GM18858 (cell line): ENCODE results near the gene CLCN7.

ENCODE experiments used
- ATAC-seq: cut with Tn5 transposase; IDR thresholded peaks from one replicate; pipeline ENCODE4 v1.9.1; 2021; ENCODE audit not compliant: unreplicated experiment

The CLCN7 gene

DNA sequence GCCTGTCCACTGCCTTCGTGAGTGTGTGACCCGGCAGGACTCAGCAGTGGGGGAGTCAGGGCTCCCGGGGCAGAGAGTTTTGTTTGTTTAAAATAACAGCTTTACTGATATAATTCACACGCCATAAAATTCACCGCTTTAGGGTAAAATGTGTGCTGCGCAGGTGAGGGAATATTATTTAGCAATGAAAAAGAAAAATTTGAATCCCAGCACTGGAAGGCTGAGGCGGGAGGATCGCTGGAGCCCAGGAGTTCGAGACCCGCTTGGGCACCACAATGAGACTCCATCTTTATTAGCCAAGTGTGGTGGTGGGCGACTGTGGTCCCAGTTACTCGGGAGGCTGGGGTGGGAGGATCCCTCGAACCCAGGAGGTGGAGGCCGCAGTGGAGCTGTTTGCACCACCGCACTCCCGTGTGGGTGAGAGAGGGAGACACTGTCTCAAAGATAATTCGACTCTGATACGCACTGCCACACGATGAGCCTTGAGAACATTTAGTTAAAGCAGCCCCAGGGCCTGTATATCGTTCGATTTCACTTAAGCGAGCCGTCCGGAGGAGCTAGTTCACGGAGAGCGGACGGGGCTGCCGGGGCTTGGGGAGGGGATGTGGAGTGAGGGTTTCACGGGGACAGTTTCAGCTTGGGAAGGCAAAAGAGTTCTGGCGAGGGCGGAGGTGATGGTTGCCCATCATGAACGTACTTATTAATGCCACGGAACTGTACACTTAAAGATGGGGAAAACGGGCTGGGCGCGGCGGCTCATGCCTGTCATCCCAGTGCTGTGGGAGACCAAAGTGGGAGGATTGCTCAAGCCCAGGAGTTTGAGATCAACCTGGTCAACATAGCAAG is 28.5 kb upstream of the CLCN7 start:
- ATAC-seq = no peak

GRCh38 chr16:1502092-1503004 is 27.5 kb upstream of the CLCN7 start:
- no peak for ATAC-seq

GRCh38 chr16:1501630-1502029 is 26.8 kb upstream of the CLCN7 start:
- no peak for ATAC-seq

DNA sequence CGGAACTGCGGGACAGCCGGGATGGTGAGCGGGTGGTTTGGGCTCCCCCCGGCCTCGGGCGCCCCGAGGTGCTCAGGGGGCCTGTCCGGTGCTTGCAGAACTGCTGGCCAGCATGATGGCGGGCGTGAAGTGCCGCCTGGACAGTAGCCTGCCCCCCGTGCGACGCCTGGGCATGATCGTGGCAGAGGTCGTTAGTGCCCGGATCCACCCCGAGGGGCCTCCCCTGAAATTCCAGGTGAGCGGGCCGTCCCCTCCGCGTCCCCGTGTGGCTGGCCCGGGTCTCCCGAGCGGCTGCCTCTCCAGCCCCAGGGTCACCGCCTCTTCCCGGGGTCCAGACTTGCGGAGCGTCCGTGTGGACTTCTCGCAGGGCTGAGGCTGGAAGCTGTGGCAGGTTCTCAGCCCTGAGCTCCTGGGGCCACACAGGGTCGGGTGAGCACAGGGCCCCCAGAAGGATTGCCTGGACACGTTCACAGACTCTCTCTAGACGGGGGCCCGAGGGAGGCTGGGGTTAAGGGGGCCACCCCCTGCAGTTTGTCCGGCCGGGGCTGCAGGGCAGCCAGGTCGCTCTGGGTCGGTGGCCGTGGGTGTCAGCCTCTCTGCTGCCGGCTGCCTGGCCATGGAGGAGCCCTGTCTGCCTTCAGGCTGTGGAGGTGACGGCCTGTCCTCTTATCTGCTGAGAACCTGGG is 25.8 kb upstream of the CLCN7 start:
- ATAC-seq = no peak

DNA sequence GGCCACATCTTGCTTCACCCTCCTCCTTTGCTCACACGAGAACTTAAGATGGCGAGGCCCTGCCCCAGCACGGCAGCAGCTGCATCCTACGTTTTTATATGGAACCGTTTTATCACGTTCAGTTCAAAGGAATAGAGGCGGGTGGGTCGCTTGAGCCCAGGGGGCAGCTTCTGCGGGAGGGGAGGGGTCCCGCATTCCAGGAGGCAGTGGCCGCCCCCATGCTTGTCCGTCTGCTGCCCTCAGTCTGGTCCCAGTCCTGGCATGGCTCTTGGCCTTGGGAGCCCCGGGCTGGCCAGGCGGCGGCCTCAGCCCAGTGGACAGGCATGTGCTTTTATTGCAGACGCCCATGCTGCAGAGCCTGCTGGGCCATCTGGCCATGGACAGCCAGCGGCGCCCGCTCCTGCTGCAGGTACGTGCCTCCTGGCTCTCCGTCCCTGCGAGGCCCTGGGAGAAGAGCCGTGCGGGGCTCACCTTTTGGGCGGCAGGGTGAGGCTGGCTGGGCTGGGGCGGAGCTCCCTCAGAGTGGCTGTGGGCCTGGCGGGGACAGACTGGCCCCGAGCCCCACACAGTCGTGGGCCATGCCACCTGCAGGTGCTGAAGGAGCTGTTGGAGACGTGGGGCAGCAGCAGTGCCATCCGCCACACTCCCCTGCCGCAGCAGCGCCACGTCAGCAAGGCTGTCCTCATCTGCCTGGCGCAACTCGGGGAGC is 25.1 kb upstream of the CLCN7 start:
- no peak for ATAC-seq

GRCh38 chr16:1498899-1499676 is 24.3 kb upstream of the CLCN7 start:
- ATAC-seq = no peak

GRCh38 chr16:1497014-1497598 is 22.3 kb upstream of the CLCN7 start:
- ATAC-seq = no peak

- no peak for ATAC-seq
Measured at GRCh38 chr16:1496464-1496863, 21.6 kb upstream of the CLCN7 start.

- ATAC-seq = no peak
Measured at GRCh38 chr16:1495889-1496262, 21.0 kb upstream of the CLCN7 start.

- no peak for ATAC-seq
Measured at GRCh38 chr16:1495211-1495888, 20.5 kb upstream of the CLCN7 start.

DNA sequence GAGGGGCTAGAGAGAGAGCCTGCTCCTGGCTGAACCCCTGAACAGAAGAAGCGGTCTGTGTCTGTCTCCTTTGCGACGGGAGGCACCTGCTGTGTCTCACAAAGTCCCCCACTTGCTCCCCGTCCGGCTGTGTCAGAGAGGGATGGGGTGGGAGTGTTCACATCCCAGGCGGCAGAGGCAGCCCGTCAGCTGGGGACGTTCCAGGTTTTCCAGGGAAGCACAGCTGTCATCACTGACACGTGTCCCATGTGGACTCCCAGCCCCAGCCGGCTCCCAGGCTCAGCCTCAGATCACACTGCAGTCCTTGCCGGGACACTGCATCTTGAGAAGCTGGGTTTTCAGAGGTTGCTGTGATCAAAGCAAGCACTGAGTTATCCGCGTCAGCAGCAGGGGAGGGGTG is 19.9 kb upstream of the CLCN7 start:
- ATAC-seq = no peak

- ATAC-seq = no peak
Measured at GRCh38 chr16:1494129-1494640, 19.4 kb upstream of the CLCN7 start.

DNA sequence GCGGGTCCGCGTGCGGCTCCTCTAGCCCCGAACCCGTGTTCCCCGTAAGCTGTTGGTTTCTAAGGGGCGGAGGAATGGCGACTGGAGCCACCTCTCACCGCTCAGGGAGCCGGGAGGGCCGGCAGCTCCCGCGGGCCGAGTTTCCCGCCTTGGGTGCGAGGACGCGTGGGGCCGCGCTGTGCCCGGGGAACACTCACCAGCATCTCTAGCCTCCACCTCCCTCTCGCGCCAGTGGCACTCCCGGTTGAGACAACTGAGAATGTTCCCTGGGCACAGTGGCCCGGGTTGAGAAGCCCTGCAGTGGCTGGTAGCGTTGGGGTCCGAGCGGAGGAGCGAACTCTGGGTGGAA is 18.9 kb upstream of the CLCN7 start:
- no peak for ATAC-seq

GRCh38 chr16:1492923-1493745 is 18.3 kb upstream of the CLCN7 start, which contains the start of gene TELO2:
TSS of gene TELO2 (plus strand) at chr16:1493360. CDS start at chr16:1494282, 922 bp downstream.
- ATAC-seq = no peak

- ATAC-seq = no peak
Measured at GRCh38 chr16:1492082-1492922, 17.5 kb upstream of the CLCN7 start.

DNA sequence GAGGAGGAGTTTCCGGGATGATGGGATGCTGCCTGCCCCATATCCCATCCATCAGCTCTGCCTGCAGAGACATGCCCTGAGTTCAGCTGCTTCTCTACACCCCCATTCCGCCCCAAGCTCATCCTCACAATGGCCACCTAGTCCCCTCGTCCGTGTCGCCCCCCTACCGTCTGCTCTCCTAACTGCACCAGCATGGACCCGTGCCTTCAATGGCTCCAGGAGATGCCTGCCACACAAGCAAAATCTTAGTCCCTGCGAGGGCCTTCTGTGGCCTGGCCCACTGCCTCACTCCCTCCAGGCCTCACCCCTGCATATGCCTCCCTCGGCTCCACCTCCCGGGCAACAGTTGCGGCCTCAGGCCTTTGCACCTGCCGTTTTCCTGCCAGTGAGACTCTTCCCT is 16.5 kb upstream of the CLCN7 start:
- ATAC-seq = no peak

DNA sequence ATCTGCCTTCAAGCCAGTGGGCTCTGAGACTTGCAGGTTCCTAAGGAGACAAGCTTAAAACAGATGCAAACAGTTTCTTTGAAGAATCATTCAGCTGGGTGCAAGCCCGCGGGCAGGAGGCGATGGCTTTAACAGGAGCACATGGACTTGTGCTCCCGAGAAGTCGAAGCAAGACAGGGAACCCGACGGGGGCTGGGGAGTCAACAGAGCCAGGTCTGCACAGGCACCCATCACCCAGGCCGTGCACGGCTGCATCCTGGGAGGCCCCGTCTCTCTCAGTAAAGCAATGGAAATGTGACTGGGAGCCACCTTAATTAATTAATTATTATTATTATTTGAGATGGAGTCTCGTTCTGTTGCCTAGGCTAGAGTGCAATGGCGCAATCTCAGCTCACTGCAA is 14.2 kb upstream of the CLCN7 start:
- ATAC-seq = no peak
